Heart left ventricle (tissue), 16 donors: Measurements from ENCODE around the gene RTL10. TPM values are rescaled to one million over a fixed set of nuclear protein-coding genes. Genes with fewer than 3 reads are reported as not detected.

Source experiments
- ATAC-seq, 4 donors: fragments of 200-7000 bp; cut with Tn5 transposase; one replicate each; pipeline ENCODE4 v1.9.1; 2020 to 2022; ENCODE audit warnings: moderate library complexity in 4 of 4, mild to moderate bottlenecking in 3 of 4, moderate number of reproducible peaks in 1 of 4
- DNase-seq, 5 donors: peaks; one replicate each; pipeline ENCODE4 v3.0.0-alpha.2; 2020
- H3K27ac ChIP-seq, 12 donors: fragments of 200-600 bp; sonication (generic) in 4 of 12; one replicate each; pipeline versions ENCODE4 v1.5.0 to v1.8.0; 2016 to 2022; ENCODE audit warnings: mild to moderate bottlenecking in 2 of 12
- H3K27me3 ChIP-seq, 9 donors: fragments of 200-600 bp; sonication (generic) in 2 of 9; one replicate each; pipeline versions ENCODE4 v1.5.1 to v1.8.0; 2016 to 2022; ENCODE audit warnings: mild to moderate bottlenecking in 3 of 9
- H3K36me3 ChIP-seq, 9 donors: fragments of 200-600 bp; sonication (generic) in 2 of 9; one replicate each; pipeline versions ENCODE4 v1.5.0 to v1.8.0; 2018 to 2022; ENCODE audit warnings: mild to moderate bottlenecking in 2 of 9
- H3K4me1 ChIP-seq, 12 donors: fragments of 200-600 bp; sonication (generic) in 4 of 12; one replicate each; pipeline versions ENCODE4 v1.5.0 to v1.8.0; 2016 to 2022; ENCODE audit warnings: mild to moderate bottlenecking in 3 of 12
- H3K4me3 ChIP-seq, 12 donors: fragments of 200-600 bp; sonication (generic) in 4 of 12; one replicate each; pipeline versions ENCODE4 v1.5.0 to v1.8.0; 2017 to 2022; ENCODE audit warnings: mild to moderate bottlenecking in 9 of 12, moderate library complexity in 4 of 12
- H3K9me3 ChIP-seq, 12 donors: fragments of 200-600 bp; sonication (generic) in 4 of 12; one replicate each; pipeline versions ENCODE4 v1.5.0 to v1.8.0; 2016 to 2022; ENCODE audit warnings: mild to moderate bottlenecking in 1 of 12
- POLR2A ChIP-seq, 2 donors: fragments of 450-650 bp; IDR thresholded peaks; one replicate each; pipeline ENCODE4 v1.6.1; 2017; ENCODE audit warnings: antibody characterized with exemption in 2 of 2, mild to moderate bottlenecking in 2 of 2, moderate library complexity in 2 of 2
- WGBS, 4 donors: extraction: QIAGEN DNeasy Blood & Tissue Kit in 2 of 4; methylation state at CpG; one replicate each; pipeline versions ENCODE4 v1.1.5 to v1.1.7; 2013 to 2018; 5-methylcytosine and 5-hydroxymethylcytosine counted together
- intact Hi-C, 10 donors: fragments of 100-400 bp; cut with DNase I; formaldehyde crosslinking; loops; one replicate each; pipeline versions ENCODE4 v1.11.1 to v1.14.2; 2022
- polyA plus RNA-seq, 2 donors: library from polyadenylated mRNA; stranded (reverse); fragments of 200-250 nt; gene quantifications; one replicate each; pipeline ENCODE4 v1.2.3, GENCODE V29; 2013
- total RNA-seq, 9 donors: library from RNA; depleted of rRNA in 2 of 9; stranded (reverse); fragments of >200 nt in 2 of 9; fragmentation: NEBNext Ultra II Directional in 3 of 9; extraction: Animal tissue kit (Norgen Biotek cat#: 25700) in 3 of 9; gene quantifications; one replicate each; pipeline versions ENCODE4 v1.1.0 to v1.2.4, GENCODE V29; 2016 to 2023
- TF ChIP-seq, protein P1 (sequence below), 12 donors: fragments of 200-600 bp; sonication (generic) in 4 of 12; IDR thresholded peaks; one replicate each; pipeline versions ENCODE4 v1.5.0 to v1.8.0; 2018 to 2022; ENCODE audit warnings: antibody characterized with exemption in 12 of 12, mild to moderate bottlenecking in 5 of 12
- donor health status: ischemic (EF 13 %, LVEDD 7.1; RV severe dilation, severe dysfunction).
- donor health status: healthy with polysubstance abuse.
- donor health status: DM: no; HTN: yes; CAD: no.
- donor health status: DM: no; HTN: no; CAD: no.
- donor health status: ischemic (EF 25% LVEDD 6.9; RV normal size, moderate dysfunction).
- donor health status: ischemic (EF 25% LVEDD 5.7; RV mildly dilated, moderate dysfunction).
- donor health status: healthy.
- donor health status: DM: yes; HTN: yes; CAD: no.
- donor health status: ischemic (EF 35%, LVEDD 5.7; RV mildly dilated, moderate dysfunction).
- donor health status: nonischemic (EF 11% LVEDD 7.7; RV severe dilation, severe dysfunction).
- donor health status: DM: yes; HTN: yes; CAD: no.
- donor health status: PGD.
- donor health status: ischemic (EF 29% LVEDD 5.4; RV normal size, mild dysfunction).
- donor health status: nonischemic (EF 23%, LVEDD 6.1; RV moderate dilation, normal function).

Gene RTL10
- total and polyA plus RNA-seq, 11 donors = 4.6 to 11.6 (median 7.5) TPM

- intact Hi-C loops = loop anchor here in 3 of 10 donors (5.0 to 10.0 kb wide), 7 partner anchors 43 to 1756 kb away; partner anchors contain the start of genes COMT (in 1 of the 3), TBX1 (in 1 of the 3) and TXNRD2 (in 1 of the 3)
- Histone ChIP-seq H3K4me1 (peaks cover 0 to 25% (median 17%) of the 10 kb centered on the region in 12 donors), H3K36me3 (peaks cover 0 to 31% (median 14%) of the 10 kb centered on the region in 9 donors), H3K27me3 (no peaks in the 10 kb centered on the region), H3K4me3 (no peak overlapping the region), H3K27ac (no peak overlapping the region), H3K9me3 (peaks cover 0 to 4% (median 0%) of the 10 kb centered on the region in 12 donors)
- ATAC-seq (no peak), DNase-seq (no peak)
- no peak for TF ChIP-seq POLR2A (IDR thresholded peaks at IDR 0.05)
- TF ChIP-seq, protein P1, sequence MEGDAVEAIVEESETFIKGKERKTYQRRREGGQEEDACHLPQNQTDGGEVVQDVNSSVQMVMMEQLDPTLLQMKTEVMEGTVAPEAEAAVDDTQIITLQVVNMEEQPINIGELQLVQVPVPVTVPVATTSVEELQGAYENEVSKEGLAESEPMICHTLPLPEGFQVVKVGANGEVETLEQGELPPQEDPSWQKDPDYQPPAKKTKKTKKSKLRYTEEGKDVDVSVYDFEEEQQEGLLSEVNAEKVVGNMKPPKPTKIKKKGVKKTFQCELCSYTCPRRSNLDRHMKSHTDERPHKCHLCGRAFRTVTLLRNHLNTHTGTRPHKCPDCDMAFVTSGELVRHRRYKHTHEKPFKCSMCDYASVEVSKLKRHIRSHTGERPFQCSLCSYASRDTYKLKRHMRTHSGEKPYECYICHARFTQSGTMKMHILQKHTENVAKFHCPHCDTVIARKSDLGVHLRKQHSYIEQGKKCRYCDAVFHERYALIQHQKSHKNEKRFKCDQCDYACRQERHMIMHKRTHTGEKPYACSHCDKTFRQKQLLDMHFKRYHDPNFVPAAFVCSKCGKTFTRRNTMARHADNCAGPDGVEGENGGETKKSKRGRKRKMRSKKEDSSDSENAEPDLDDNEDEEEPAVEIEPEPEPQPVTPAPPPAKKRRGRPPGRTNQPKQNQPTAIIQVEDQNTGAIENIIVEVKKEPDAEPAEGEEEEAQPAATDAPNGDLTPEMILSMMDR (IDR thresholded peaks at IDR 0.05) = no peak
- 86 to 90% (median 89%) methylated on average over 9 of the region's 9 CpGs for WGBS, 4 donors
Observed at GRCh38 chr22:19850763-19851109, 3.9 kb downstream of the RTL10 start.

GRCh38 chr22:19849835-19850762, 4.6 kb downstream of the RTL10 start:
- 89 to 93% (median 92%) methylated on average over 9 of the region's 9 CpGs for WGBS, 4 donors
- intact Hi-C loops = loop anchor here in 3 of 10 donors (5.0 to 10.0 kb wide), 7 partner anchors 43 to 1755 kb away; partner anchors contain the start of genes COMT (in 1 of the 3), TBX1 (in 1 of the 3) and TXNRD2 (in 1 of the 3)
- TF ChIP-seq, protein P1 (IDR thresholded peaks at IDR 0.05) = no peak
- TF ChIP-seq POLR2A (IDR thresholded peaks at IDR 0.05) = no peak
- peaks cover 0 to 31% (median 14%) of the 10 kb centered on the region in 9 donors for H3K36me3 ChIP-seq
- ATAC-seq (no peak), DNase-seq (no peak)
- no peak overlapping the region for H3K4me3 ChIP-seq
- peaks cover 0 to 25% (median 13%) of the 10 kb centered on the region in 12 donors for H3K4me1 ChIP-seq
- H3K27me3 ChIP-seq = no peaks in the 10 kb centered on the region
- H3K27ac ChIP-seq = no peak overlapping the region
- H3K9me3 ChIP-seq = peaks cover 0 to 4% (median 0%) of the 10 kb centered on the region in 12 donors

GRCh38 chr22:19848298-19849224, 6.1 kb downstream of the RTL10 start:
- ATAC-seq = no peak
- peaks cover 0 to 4% (median 0%) of the 10 kb centered on the region in 12 donors for H3K9me3 ChIP-seq

More at GRCh38 chr22:19848298-19849224, 6.1 kb downstream of the RTL10 start:
- WGBS, 4 donors = 81 to 90% (median 86%) methylated on average over 7 of the region's 7 CpGs
- TF ChIP-seq, protein P1 (IDR thresholded peaks at IDR 0.05) = no peak
- TF ChIP-seq POLR2A (IDR thresholded peaks at IDR 0.05) = no peak
- H3K36me3 ChIP-seq = peaks cover 0 to 31% (median 14%) of the 10 kb centered on the region in 9 donors
- H3K27me3 ChIP-seq = no peaks in the 10 kb centered on the region
- H3K4me3 ChIP-seq = no peak overlapping the region
- intact Hi-C loops = no loop called here
- peaks cover 0 to 35% (median 23%) of the 10 kb centered on the region in 12 donors for H3K4me1 ChIP-seq
- H3K27ac ChIP-seq = no peak overlapping the region
- no peak for DNase-seq
